ENCODE results near the gene HECTD4.
"Not testable (repeated sequence)": the region's sequence is repeated elsewhere in the genome, so short reads cannot be mapped to it uniquely, and the experiment has no call there.

The HECTD4 gene

GRCh38 chr12:112252184-112252583, 130.0 kb downstream of the HECTD4 start:
- no peaks in the 10 kb centered on the region for H4K20me1 ChIP-seq (ENCODE audit: insufficient read depth, low read length)
- no peak overlapping the region for H3K9ac ChIP-seq (ENCODE audit: low read length)

GRCh38 chr12:112244902-112245301, 137.3 kb downstream of the HECTD4 start:
- not testable (repeated sequence) for H3K27me3 ChIP-seq (ENCODE audit: insufficient read depth, low read length); H3K9me2 ChIP-seq (ENCODE audit: low read depth, low read length); H3K4me1 ChIP-seq (ENCODE audit: insufficient read depth, low read length, severe bottlenecking); H3K79me2 ChIP-seq (ENCODE audit: insufficient read depth, low read length); H3K4me2 ChIP-seq (ENCODE audit: low read length); H3K4me3 ChIP-seq (ENCODE audit: low read depth, low read length, poor library complexity, severe bottlenecking); H3F3A ChIP-seq (ENCODE audit: insufficient read depth, low read length); H3K9me3 ChIP-seq (ENCODE audit: low read length); H2AFZ ChIP-seq (ENCODE audit: low read length); H3K9ac ChIP-seq (ENCODE audit: low read length); H3K27ac ChIP-seq (ENCODE audit: low read depth, low read length, poor library complexity, severe bottlenecking); H4K20me1 ChIP-seq (ENCODE audit: insufficient read depth, low read length)
- peaks cover 51% of the 10 kb centered on the region for H3K36me3 ChIP-seq (ENCODE audit: insufficient read depth, low read length)

More at GRCh38 chr12:112252184-112252583, 130.0 kb downstream of the HECTD4 start:
- Histone ChIP-seq H3K4me1 (ENCODE audit: insufficient read depth, low read length, severe bottlenecking) (no peaks in the 10 kb centered on the region), H3K9me3 (ENCODE audit: low read length) (no peaks in the 10 kb centered on the region), H3F3A (ENCODE audit: insufficient read depth, low read length) (no peaks in the 10 kb centered on the region), H3K79me2 (ENCODE audit: insufficient read depth, low read length) (no peaks in the 10 kb centered on the region), H3K4me3 (ENCODE audit: low read depth, low read length, poor library complexity, severe bottlenecking) (no peak overlapping the region), H3K27me3 (ENCODE audit: insufficient read depth, low read length) (no peaks in the 10 kb centered on the region), H3K9me2 (ENCODE audit: low read depth, low read length) (no peaks in the 10 kb centered on the region), H3K4me2 (ENCODE audit: low read length) (no peak overlapping the region), H2AFZ (ENCODE audit: low read length) (no peak overlapping the region), H3K27ac (ENCODE audit: low read depth, low read length, poor library complexity, severe bottlenecking) (no peak overlapping the region), H3K36me3 (ENCODE audit: insufficient read depth, low read length) (peaks cover 68% of the 10 kb centered on the region)
- no peak for TF ChIP-seq EZH2 (IDR thresholded peaks at IDR 0.05; ENCODE audit: borderline replicate concordance, low read length)
- no peak for TF ChIP-seq CTCF (IDR thresholded peaks at IDR 0.05; ENCODE audit: low read length)

GRCh38 chr12:112243255-112244110, 138.7 kb downstream of the HECTD4 start:
- no peak overlapping the region for H3K27ac ChIP-seq (ENCODE audit: low read depth, low read length, poor library complexity, severe bottlenecking)

More at GRCh38 chr12:112243255-112244110, 138.7 kb downstream of the HECTD4 start:
- Histone ChIP-seq H4K20me1 (ENCODE audit: insufficient read depth, low read length) (no peaks in the 10 kb centered on the region), H3F3A (ENCODE audit: insufficient read depth, low read length) (no peaks in the 10 kb centered on the region), H3K4me1 (ENCODE audit: insufficient read depth, low read length, severe bottlenecking) (no peaks in the 10 kb centered on the region), H3K27me3 (ENCODE audit: insufficient read depth, low read length) (no peaks in the 10 kb centered on the region), H3K79me2 (ENCODE audit: insufficient read depth, low read length) (no peaks in the 10 kb centered on the region), H2AFZ (ENCODE audit: low read length) (no peak overlapping the region), H3K9me2 (ENCODE audit: low read depth, low read length) (no peaks in the 10 kb centered on the region), H3K4me3 (ENCODE audit: low read depth, low read length, poor library complexity, severe bottlenecking) (no peak overlapping the region), H3K9me3 (ENCODE audit: low read length) (no peaks in the 10 kb centered on the region), H3K4me2 (ENCODE audit: low read length) (no peak overlapping the region), H3K9ac (ENCODE audit: low read length) (no peak overlapping the region), H3K36me3 (ENCODE audit: insufficient read depth, low read length) (peaks cover 61% of the 10 kb centered on the region)
- no peak for TF ChIP-seq CTCF (IDR thresholded peaks at IDR 0.05; ENCODE audit: low read length)
- no peak for TF ChIP-seq EZH2 (IDR thresholded peaks at IDR 0.05; ENCODE audit: borderline replicate concordance, low read length)
